GM12864 (cell line): ENCODE data around the gene NOXRED1.

Experiments
- DNase-seq: peaks from one replicate; pipeline ENCODE4 v3.0.0-alpha.2; 2011; ENCODE audit warnings: low read depth
- H3K4me3 ChIP-seq: 2 replicates; pipeline ENCODE4 v1.5.1; 2011; ENCODE audit warnings: mild to moderate bottlenecking, low read depth, low read length, control low read depth
- TF ChIP-seq, protein P1 (sequence below): IDR thresholded peaks from 2 replicates; pipeline ENCODE4 v1.5.1; 2011; ENCODE audit warnings: low read depth, mild to moderate bottlenecking, moderate library complexity, low read length, control low read depth, inconsistent platforms; ENCODE audit errors: missing control alignments

NOXRED1 gene

DNA sequence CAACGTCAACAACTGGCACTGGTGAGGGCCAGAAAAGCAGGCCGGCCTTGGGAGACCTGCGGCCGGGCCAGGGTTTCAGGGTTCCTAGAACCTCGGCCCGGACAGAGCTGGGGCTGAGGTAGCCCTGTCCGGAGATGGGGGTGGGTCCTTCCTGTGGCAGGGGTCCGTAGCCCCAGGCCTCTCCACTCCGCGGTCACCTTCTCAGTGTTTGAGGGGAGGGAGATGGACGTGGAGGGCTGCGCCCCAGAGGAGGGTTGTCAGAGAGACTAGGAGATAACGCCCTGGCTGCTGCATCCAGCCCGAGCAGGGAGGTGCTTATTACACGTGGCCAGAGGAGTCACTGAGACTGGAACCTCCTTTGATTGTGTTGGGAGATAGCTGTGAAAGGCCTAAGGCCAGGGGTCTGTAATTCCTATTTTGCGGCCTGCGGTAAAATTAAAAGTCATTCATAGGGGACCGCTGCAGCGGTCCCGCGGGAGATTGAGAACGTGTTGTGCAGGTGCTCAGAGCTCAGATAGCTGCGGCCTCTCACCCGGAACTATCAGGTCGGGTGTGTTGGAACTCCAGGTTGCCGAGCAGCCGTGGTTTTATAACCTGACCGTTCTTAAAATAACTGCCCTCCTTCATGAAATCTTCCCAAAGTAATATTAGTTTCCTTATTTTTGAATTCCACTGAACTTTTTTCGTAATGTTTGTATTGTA lies 35.1 kb upstream of the NOXRED1 start:
- H3K4me3 ChIP-seq = peak overlapping the region; percentile 94
- TF ChIP-seq, protein P1, sequence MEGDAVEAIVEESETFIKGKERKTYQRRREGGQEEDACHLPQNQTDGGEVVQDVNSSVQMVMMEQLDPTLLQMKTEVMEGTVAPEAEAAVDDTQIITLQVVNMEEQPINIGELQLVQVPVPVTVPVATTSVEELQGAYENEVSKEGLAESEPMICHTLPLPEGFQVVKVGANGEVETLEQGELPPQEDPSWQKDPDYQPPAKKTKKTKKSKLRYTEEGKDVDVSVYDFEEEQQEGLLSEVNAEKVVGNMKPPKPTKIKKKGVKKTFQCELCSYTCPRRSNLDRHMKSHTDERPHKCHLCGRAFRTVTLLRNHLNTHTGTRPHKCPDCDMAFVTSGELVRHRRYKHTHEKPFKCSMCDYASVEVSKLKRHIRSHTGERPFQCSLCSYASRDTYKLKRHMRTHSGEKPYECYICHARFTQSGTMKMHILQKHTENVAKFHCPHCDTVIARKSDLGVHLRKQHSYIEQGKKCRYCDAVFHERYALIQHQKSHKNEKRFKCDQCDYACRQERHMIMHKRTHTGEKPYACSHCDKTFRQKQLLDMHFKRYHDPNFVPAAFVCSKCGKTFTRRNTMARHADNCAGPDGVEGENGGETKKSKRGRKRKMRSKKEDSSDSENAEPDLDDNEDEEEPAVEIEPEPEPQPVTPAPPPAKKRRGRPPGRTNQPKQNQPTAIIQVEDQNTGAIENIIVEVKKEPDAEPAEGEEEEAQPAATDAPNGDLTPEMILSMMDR = no peak
- no peak for DNase-seq

DNA sequence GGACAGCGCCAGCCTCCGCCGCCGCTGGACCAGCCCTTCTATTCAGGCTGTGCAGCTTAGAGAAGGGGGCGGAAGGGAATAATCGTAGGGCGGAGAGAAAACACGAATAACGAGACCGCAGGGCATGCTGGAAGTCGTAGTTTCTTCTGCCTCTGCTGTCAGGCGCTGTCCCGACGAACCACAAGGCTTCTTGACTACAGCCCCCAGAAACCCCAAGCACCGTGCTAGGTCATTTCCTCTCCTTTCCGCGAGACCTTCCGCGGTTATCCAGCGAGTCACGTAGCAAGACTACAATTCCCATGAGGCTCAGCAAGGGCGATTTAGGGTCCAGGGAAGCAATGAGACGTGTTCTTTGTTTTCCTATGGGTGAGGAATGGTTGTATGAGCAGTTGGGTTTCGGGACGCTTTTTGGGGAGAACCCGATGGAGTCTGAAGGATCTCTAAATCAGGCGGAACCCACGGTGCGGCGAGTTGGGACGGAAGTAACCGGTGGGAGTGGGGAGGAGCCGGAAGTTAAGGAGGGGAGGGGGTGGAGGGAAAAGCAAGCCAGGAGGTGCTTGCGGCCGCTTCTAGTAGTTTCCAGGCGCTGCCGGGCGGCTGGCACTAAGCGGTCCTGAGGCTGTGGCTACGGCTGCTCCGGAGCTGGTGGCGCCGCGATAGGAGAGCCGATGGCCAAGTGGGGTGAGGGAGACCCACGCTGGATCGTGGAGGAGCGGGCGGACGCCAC lies 34.4 kb upstream of the NOXRED1 start, which contains the start of the genes AHSA1 and VIPAS39:
AHSA1 (plus strand) TSS at position 572 of the 727 bp plus-strand sequence; CDS start at position 669, 97 bp downstream.
VIPAS39 (minus strand) TSS at position 80 of the 727 bp plus-strand sequence. CDS start 3,499 bp downstream, outside the sequence.
- TF ChIP-seq, protein P1 = no peak
- peak; percentile 99 for DNase-seq
- peak within 1 kb of the TSS; percentile 94 for H3K4me3 ChIP-seq

DNA sequence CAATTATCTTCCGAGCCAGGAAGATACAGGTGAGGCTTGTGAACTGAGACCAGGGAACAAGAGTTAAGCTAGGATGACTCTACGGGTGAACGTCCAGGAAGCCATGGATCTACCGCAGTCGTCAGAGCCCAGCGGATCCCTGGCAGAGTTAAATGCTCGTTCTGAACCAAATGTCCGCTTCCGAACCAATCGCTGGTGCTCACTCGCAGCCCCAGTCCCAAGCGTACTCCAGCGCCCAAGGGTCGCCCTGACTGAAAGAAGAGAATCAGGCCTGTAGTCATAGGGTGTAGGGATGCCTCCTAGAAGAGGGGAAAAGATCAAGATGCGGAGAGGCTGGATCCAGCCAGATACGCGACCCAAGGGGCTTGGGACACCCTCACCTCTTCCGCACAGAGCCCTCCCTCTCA lies 33.8 kb upstream of the NOXRED1 start:
- DNase-seq = no peak
- TF ChIP-seq, protein P1 = no peak
- peak overlapping the region; percentile 94 for H3K4me3 ChIP-seq

DNA sequence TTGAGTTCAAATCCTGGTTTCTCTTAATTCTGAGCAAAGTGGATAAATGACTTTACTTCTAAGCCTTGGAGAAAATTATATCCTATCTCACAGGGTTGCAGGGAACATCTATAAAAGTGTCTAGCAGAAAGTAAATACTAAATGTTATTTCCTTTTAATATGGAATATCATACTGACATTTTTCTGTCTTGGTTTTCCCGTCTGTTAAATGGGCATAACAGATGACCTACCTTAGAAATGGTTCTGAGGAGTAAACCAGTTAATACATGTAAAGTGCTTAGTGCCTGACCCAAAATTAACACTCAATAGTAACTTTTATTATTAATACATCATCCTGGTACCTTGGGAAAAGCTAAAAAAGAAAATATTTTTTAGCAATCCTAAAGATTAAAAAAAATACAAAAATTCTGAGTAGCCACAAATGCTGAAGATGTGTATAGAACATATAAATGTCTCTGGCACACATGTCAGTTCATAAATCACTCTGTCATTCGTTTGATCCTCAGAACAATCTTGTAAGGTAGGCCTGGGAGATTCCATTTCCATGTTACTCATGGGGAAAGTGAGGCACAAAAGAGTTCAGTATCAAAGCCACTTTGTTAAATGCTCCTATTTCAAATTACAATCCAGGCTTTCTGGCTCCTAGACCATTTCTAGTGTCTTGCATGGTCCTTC lies 32.8 kb upstream of the NOXRED1 start:
- DNase-seq = no peak
- TF ChIP-seq, protein P1 = no peak
- H3K4me3 ChIP-seq = peak overlapping the region; percentile 94; the same call in 1 of the 2 replicates

DNA sequence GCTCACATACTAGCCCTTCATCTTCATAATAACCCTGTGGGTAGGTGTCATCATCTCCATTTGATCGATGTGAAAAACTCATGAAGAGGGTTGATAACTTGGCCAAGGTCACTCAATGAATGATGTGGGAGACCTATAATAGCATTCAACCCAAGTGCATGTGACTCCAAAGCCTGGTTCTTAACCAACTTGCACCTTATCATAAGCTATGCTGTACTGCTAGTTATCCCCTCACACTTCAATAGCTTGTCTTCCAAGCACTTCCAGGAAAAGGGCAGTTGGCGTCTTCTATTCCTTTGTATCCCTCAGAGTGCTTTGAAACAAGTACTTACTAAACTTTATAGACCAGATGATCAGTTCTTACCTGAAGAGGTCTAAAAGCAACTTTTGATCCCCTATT lies 18.9 kb upstream of the NOXRED1 start:
- TF ChIP-seq, protein P1 = no peak
- no peak for DNase-seq
- H3K4me3 ChIP-seq = no peak overlapping the region

DNA sequence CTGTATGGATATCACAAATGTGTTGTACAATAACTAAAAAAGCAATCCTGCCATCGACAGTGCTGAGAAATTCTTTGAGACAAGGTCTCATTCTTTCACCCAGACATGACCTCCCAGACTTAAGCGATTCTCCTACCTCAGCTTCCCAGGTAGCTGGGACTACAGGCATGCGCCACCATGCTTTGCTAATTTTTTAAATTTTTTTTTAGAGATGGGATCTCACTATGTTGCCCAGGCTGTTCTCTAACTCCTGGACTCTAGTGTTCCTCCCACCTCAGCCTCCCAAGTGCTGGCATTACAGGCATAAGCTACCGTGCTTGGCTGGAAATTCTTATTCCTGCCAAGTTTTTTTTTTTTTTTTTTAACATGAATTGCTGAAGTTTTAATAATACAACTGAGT lies 16.5 kb upstream of the NOXRED1 start:
- no peak for DNase-seq
- H3K4me3 ChIP-seq = no peak overlapping the region
- TF ChIP-seq, protein P1 = no peak
